H1 (cell line): ENCODE results near the gene ZSWIM6. TPM values are rescaled to one million over a fixed set of nuclear protein-coding genes. Genes with fewer than 3 reads are reported as not detected.

Experiments used
- CTCF ChIA-PET: fragments of 300-600 bp; sonication (Branson Sonifier 250); formaldehyde crosslinking; loops from one replicate; lab custom pipeline; 2021; ENCODE audit not compliant: partially characterized antibody; lab: Charles Lee
- POLR2A ChIA-PET: fragments of 300-600 bp; sonication (Branson Sonifier 250); formaldehyde crosslinking; loops from one replicate; lab custom pipeline; 2021; ENCODE audit warnings: inconsistent platforms; ENCODE audit not compliant: partially characterized antibody; lab: Charles Lee
- DNase-seq, 2 experiments: peaks; one replicate each; pipeline versions ENCODE4 v3.0.0 to v3.0.0-alpha.2; 2010 to 2022; ENCODE audit warnings: low spot score in 2 of 2, low read depth in 1 of 2, mixed read lengths in 1 of 2
- FAIRE-seq: peaks from 2 replicates; lab custom pipeline; 2011; peaks lifted over from hg19 to GRCh38; lab: Jason Lieb, UNC
- H2AFZ ChIP-seq: 2 replicates; pipeline ENCODE4 v1.8.1; 2012; ENCODE audit warnings: low read length, inconsistent platforms
- H2AK5ac ChIP-seq: 2 replicates; pipeline ENCODE4 v1.6.1; 2013; ENCODE audit warnings: low read depth, low read length
- H2BK120ac ChIP-seq: replicated peaks from 2 replicates; pipeline ENCODE3; 2013; ENCODE audit warnings: low read depth, low read length, inconsistent platforms
- H2BK12ac ChIP-seq: 2 replicates; pipeline ENCODE4 v1.6.1; 2013; ENCODE audit warnings: low read depth, low read length
- H2BK15ac ChIP-seq: 2 replicates; pipeline ENCODE4 v1.6.1; 2013; ENCODE audit warnings: low read length
- H2BK20ac ChIP-seq: 2 replicates; pipeline ENCODE4 v1.6.1; 2013; ENCODE audit warnings: low read length
- H2BK5ac ChIP-seq: 2 replicates; pipeline ENCODE4 v1.6.1; 2013; ENCODE audit warnings: low read depth, low read length
- H3K14ac ChIP-seq: 2 replicates; pipeline ENCODE4 v1.6.1; 2013; ENCODE audit warnings: inconsistent platforms; ENCODE audit not compliant: insufficient read length
- H3K18ac ChIP-seq: 2 replicates; pipeline ENCODE4 v1.6.1; 2013; ENCODE audit warnings: low read length; ENCODE audit errors: extremely low read depth
- H3K23ac ChIP-seq: 2 replicates; pipeline ENCODE4 v1.6.1; 2013; ENCODE audit warnings: inconsistent platforms; ENCODE audit not compliant: insufficient read length
- H3K23me2 ChIP-seq: 2 replicates; pipeline ENCODE4 v1.6.1; 2013; ENCODE audit warnings: low read depth, low read length
- H3K27ac ChIP-seq: 2 replicates; pipeline ENCODE4 v1.6.1; 2011; ENCODE audit warnings: low read depth, low read length, inconsistent platforms
- H3K27me3 ChIP-seq, 4 experiments: replicated peaks in 1 of 4; 1 replicate in 1 of 4; 2 replicates in 3 of 4; pipeline versions ENCODE4 v1.6.1 to v1.8.1; 2011 to 2013; ENCODE audit warnings: low read length in 3 of 4, mild to moderate bottlenecking in 3 of 4, inconsistent platforms in 2 of 4, mixed read lengths in 2 of 4, moderate library complexity in 1 of 4; ENCODE audit not compliant: control insufficient read depth in 3 of 4, insufficient read depth in 3 of 4; ENCODE audit errors: extremely low read depth in 1 of 4
- H3K36me3 ChIP-seq, 4 experiments: 2 replicates each; pipeline versions ENCODE4 v1.6.1 to v1.8.1; 2011 to 2013; ENCODE audit warnings: mild to moderate bottlenecking in 4 of 4, low read length in 3 of 4, moderate library complexity in 2 of 4, control low read depth in 1 of 4, inconsistent platforms in 1 of 4; ENCODE audit not compliant: insufficient read depth in 4 of 4, control insufficient read depth in 2 of 4
- H3K4ac ChIP-seq: replicated peaks from 2 replicates; pipeline ENCODE3; 2013; ENCODE audit warnings: low read length, low read depth, mixed read lengths, inconsistent platforms; ENCODE audit not compliant: insufficient read length
- H3K4me1 ChIP-seq, 4 experiments: replicated peaks in 1 of 4; 1 replicate in 1 of 4; 2 replicates in 3 of 4; pipeline versions ENCODE4 v1.6.1 to v1.8.1; 2011 to 2013; ENCODE audit warnings: low read length in 3 of 4, inconsistent platforms in 2 of 4, mixed read lengths in 1 of 4; ENCODE audit not compliant: insufficient read depth in 4 of 4, control insufficient read depth in 3 of 4
- H3K4me2 ChIP-seq, 2 experiments: 2 replicates each; pipeline versions ENCODE4 v1.6.1 to v1.8.1; 2011 to 2013; ENCODE audit warnings: low read depth in 2 of 2, low read length in 2 of 2, control low read depth in 1 of 2, inconsistent platforms in 1 of 2, mild to moderate bottlenecking in 1 of 2; ENCODE audit not compliant: insufficient read depth in 1 of 2
- H3K4me3 ChIP-seq, 4 experiments: fragments of 200-600, 300-600 bp in 1 of 4; sonication (generic), shearing (Covaris generic), sonication (Bioruptor Twin) in 1 of 4; 2 replicates each; pipeline versions ENCODE4 v1.5.1 to v1.8.1; 2011 to 2016; ENCODE audit warnings: low read length in 4 of 4, low read depth in 3 of 4, control low read depth in 2 of 4, inconsistent platforms in 2 of 4, mild to moderate bottlenecking in 2 of 4, mixed read lengths in 1 of 4, moderate library complexity in 1 of 4; ENCODE audit not compliant: insufficient read depth in 2 of 4; ENCODE audit errors: extremely low read depth in 1 of 4
- H3K56ac ChIP-seq: replicated peaks from 2 replicates; pipeline ENCODE3; 2013; ENCODE audit warnings: low read depth, mild to moderate bottlenecking, mixed read lengths, low read length, inconsistent platforms; ENCODE audit not compliant: insufficient read length
- H3K79me1 ChIP-seq: 2 replicates; pipeline ENCODE4 v1.6.1; 2013; ENCODE audit warnings: low read depth, low read length, control low read depth
- H3K79me2 ChIP-seq, 2 experiments: 2 replicates each; pipeline versions ENCODE4 v1.6.1 to v1.8.1; 2012 to 2013; ENCODE audit warnings: low read length in 2 of 2, mild to moderate bottlenecking in 2 of 2, inconsistent platforms in 1 of 2; ENCODE audit not compliant: insufficient read depth in 2 of 2, control insufficient read depth in 1 of 2
- H3K9ac ChIP-seq, 4 experiments: replicated peaks in 1 of 4; 1 replicate in 1 of 4; 2 replicates in 3 of 4; pipeline versions ENCODE4 v1.6.1 to v1.8.1; 2011 to 2013; ENCODE audit warnings: low read depth in 3 of 4, low read length in 3 of 4, control low read depth in 2 of 4, mild to moderate bottlenecking in 2 of 4, moderate library complexity in 2 of 4, inconsistent platforms in 1 of 4; ENCODE audit errors: extremely low read depth in 1 of 4
- H3K9me3 ChIP-seq, 2 experiments: 2 replicates each; pipeline versions ENCODE4 v1.6.1 to v1.8.1; 2012 to 2013; ENCODE audit warnings: mild to moderate bottlenecking in 2 of 2, moderate library complexity in 2 of 2, control low read depth in 1 of 2, inconsistent platforms in 1 of 2, low read depth in 1 of 2, low read length in 1 of 2, mixed read lengths in 1 of 2; ENCODE audit not compliant: insufficient read depth in 2 of 2
- H4K20me1 ChIP-seq, 2 experiments: replicated peaks in 1 of 2; 2 replicates each; pipeline versions ENCODE3 to v1.8.1; 2011 to 2013; ENCODE audit warnings: inconsistent platforms in 2 of 2, low read length in 2 of 2, mild to moderate bottlenecking in 1 of 2; ENCODE audit not compliant: insufficient read depth in 2 of 2, control insufficient read depth in 1 of 2
- H4K5ac ChIP-seq: 2 replicates; pipeline ENCODE4 v1.6.1; 2013; ENCODE audit warnings: low read length, low read depth, mixed read lengths, inconsistent platforms; ENCODE audit not compliant: insufficient read length
- H4K8ac ChIP-seq: 2 replicates; pipeline ENCODE4 v1.8.0; 2013; ENCODE audit warnings: mild to moderate bottlenecking, moderate library complexity, low read length, inconsistent platforms; ENCODE audit not compliant: insufficient read depth; ENCODE audit errors: extremely low read depth
- H4K91ac ChIP-seq: replicated peaks from 2 replicates; pipeline ENCODE3; 2013; ENCODE audit warnings: low read length, mixed read lengths, inconsistent platforms; ENCODE audit not compliant: insufficient read length
- BACH1 ChIP-seq: IDR thresholded peaks from 2 replicates; pipeline ENCODE4 v1.6.1; 2012; ENCODE audit warnings: low read length, improper control_type of control experiment
- CREB1 ChIP-seq: IDR thresholded peaks from 2 replicates; pipeline ENCODE4 v1.6.1; 2012; ENCODE audit warnings: inconsistent platforms
- EGR1 ChIP-seq: IDR thresholded peaks from 2 replicates; pipeline ENCODE4 v1.6.1; 2011; ENCODE audit warnings: low read depth, low read length, borderline replicate concordance
- JUN ChIP-seq: IDR thresholded peaks from 2 replicates; pipeline ENCODE4 v1.6.1; 2011; ENCODE audit warnings: low read depth, mild to moderate bottlenecking, improper control_type of control experiment, low read length
- MAFK ChIP-seq: IDR thresholded peaks from 2 replicates; pipeline ENCODE4 v1.6.1; 2012; ENCODE audit warnings: low read depth, mild to moderate bottlenecking, improper control_type of control experiment, low read length
- POU5F1 ChIP-seq: IDR thresholded peaks from 2 replicates; pipeline ENCODE4 v1.6.1; 2011; ENCODE audit warnings: low read depth, mild to moderate bottlenecking, low read length, moderate library complexity
- RAD21 ChIP-seq, 2 experiments: IDR thresholded peaks in 1 of 2; conservative IDR thresholded peaks in 1 of 2; 2 replicates each; pipeline ENCODE4 v1.6.1; 2011; ENCODE audit warnings: low read depth in 2 of 2, low read length in 2 of 2, improper control_type of control experiment in 1 of 2, inconsistent platforms in 1 of 2, mild to moderate bottlenecking in 1 of 2, moderate library complexity in 1 of 2
- SIRT6 ChIP-seq: IDR thresholded peaks from one replicate; pipeline ENCODE4 v1.7.1; 2012; ENCODE audit warnings: low read length, inconsistent platforms
- SP1 ChIP-seq: IDR thresholded peaks from 2 replicates; pipeline ENCODE4 v1.6.1; 2011; ENCODE audit warnings: low read depth, low read length
- SP2 ChIP-seq: IDR thresholded peaks from 2 replicates; pipeline ENCODE4 v1.6.1; 2012; ENCODE audit warnings: mild to moderate bottlenecking, low read length, inconsistent platforms
- polyA plus RNA-seq, 7 experiments: library from polyadenylated mRNA; depleted of rRNA in 3 of 7; stranded (reverse) in 5 of 7; unstranded in 2 of 7; fragments of >200 nt in 5 of 7; fragments of 200-250 nt in 2 of 7; gene quantifications; 1 replicate in 5 of 7; 2 replicates in 1 of 7; 4 replicates in 1 of 7; pipeline versions ENCODE4 v1.2.1 to v1.2.3, GENCODE V29; 2011 to 2013; ENCODE audit warnings: missing spikeins in 2 of 7, mixed read lengths in 2 of 7
- total RNA-seq: library from RNA; stranded (reverse); fragmentation: NEBNext Ultra II Directional; extraction: Animal tissue kit (Norgen Biotek cat#: 25700); gene quantifications from 2 replicates; pipeline ENCODE4 v1.2.1, GENCODE V29; 2021
- TF ChIP-seq, protein P1 (sequence below): IDR thresholded peaks from 2 replicates; pipeline ENCODE4 v1.6.1; 2011; ENCODE audit warnings: low read length, improper control_type of control experiment
- TF ChIP-seq, protein P2 (sequence below): IDR thresholded peaks from 2 replicates; pipeline ENCODE4 v1.6.1; 2012; ENCODE audit warnings: inconsistent platforms

Gene ZSWIM6
- total and polyA plus RNA-seq, 2 of the 8 experiments (the other 6 are each of a cell fraction or from before 2014, with no cell fraction given), result 7.9 to 12.4 TPM

DNA sequence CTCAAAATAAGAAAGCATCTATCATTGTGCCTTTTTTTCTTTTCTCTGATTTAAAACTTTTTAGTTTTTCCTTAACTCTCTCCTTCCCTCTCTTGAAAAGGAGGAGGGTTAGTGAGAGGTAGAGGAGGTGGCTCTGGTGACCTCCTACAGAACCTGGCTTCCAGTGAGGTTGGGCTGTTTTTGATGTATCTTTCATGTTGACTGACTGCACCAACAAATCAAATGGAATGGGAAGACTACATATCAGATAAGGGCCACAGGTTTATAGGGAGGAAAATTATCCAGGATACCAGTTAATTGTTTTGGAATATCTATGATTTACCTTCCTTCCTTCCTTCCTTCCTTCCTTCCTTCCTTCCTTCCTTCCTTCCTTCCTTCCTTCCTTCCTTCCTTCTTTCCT lies 173.2 kb downstream of the ZSWIM6 start:
- POLR2A ChIA-PET, result interaction anchor here (0.7 kb wide), 1 partner anchor 10 kb away, joined by 3 read pairs; no protein-coding TSS in a partner anchor
- no peaks in the 10 kb centered on the region for H3K79me2 ChIP-seq

More for the DNA sequence above, 173.2 kb downstream of the ZSWIM6 start:
- H3K9ac ChIP-seq, result no peak overlapping the region
- H3K23ac ChIP-seq, result no peak overlapping the region
- no peak overlapping the region for H4K5ac ChIP-seq
- no peak overlapping the region for H2BK120ac ChIP-seq
- H3K56ac ChIP-seq, result no peak overlapping the region
- CTCF ChIA-PET, result interaction anchor here (1.0 kb wide), 1 partner anchor 118 kb away, joined by 4 read pairs; no protein-coding TSS in a partner anchor
- H3K79me1 ChIP-seq, result no peaks in the 10 kb centered on the region
- H4K91ac ChIP-seq, result no peak overlapping the region
- no peaks in the 10 kb centered on the region for H3K23me2 ChIP-seq
- no peak overlapping the region for H3K27ac ChIP-seq
- no peak overlapping the region for H3K14ac ChIP-seq
- H2BK20ac ChIP-seq, result no peak overlapping the region
- no peak overlapping the region for H3K4me2 ChIP-seq
- H2BK12ac ChIP-seq, result no peak overlapping the region
- no peak overlapping the region for H2BK15ac ChIP-seq
- H3K18ac ChIP-seq, result no peak overlapping the region
- H3K4me3 ChIP-seq, result no peak overlapping the region
- DNase-seq (no peak), FAIRE-seq (no peak)
- H3K9me3 ChIP-seq, result no peaks in the 10 kb centered on the region
- H2BK5ac ChIP-seq, result no peak overlapping the region
- no peaks in the 10 kb centered on the region for H3K4me1 ChIP-seq
- no peak for TF ChIP-seq EGR1
- TF ChIP-seq, protein P1, sequence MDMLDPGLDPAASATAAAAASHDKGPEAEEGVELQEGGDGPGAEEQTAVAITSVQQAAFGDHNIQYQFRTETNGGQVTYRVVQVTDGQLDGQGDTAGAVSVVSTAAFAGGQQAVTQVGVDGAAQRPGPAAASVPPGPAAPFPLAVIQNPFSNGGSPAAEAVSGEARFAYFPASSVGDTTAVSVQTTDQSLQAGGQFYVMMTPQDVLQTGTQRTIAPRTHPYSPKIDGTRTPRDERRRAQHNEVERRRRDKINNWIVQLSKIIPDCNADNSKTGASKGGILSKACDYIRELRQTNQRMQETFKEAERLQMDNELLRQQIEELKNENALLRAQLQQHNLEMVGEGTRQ, result no peak
- no peak for TF ChIP-seq RAD21 (IDR thresholded peaks at IDR 0.05 in 1 of 2, conservative IDR thresholded peaks at IDR 0.05 in 1 of 2; ENCODE audit: low read depth in 2 of 2, low read length in 2 of 2)
- TF ChIP-seq SP2, result no peak
- no peak for TF ChIP-seq MAFK
- no peak for TF ChIP-seq BACH1
- TF ChIP-seq SP1, result no peak
- no peak for TF ChIP-seq POU5F1
- TF ChIP-seq, protein P2, sequence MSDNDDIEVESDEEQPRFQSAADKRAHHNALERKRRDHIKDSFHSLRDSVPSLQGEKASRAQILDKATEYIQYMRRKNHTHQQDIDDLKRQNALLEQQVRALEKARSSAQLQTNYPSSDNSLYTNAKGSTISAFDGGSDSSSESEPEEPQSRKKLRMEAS, result no peak
- no peak for TF ChIP-seq CREB1
- no peak for TF ChIP-seq SIRT6
- no peak for TF ChIP-seq JUN
- no peak overlapping the region for H3K4ac ChIP-seq
- no peak overlapping the region for H4K8ac ChIP-seq
- no peak overlapping the region for H2AFZ ChIP-seq
- H3K36me3 ChIP-seq, result no peaks in the 10 kb centered on the region; a peak in 1 of 8 replicates
- H4K20me1 ChIP-seq, result no peaks in the 10 kb centered on the region
- H3K27me3 ChIP-seq, result no peaks in the 10 kb centered on the region
- H2AK5ac ChIP-seq, result no peak overlapping the region
